Measurements from ENCODE around the gene HIVEP3.

HIVEP3 gene

DNA sequence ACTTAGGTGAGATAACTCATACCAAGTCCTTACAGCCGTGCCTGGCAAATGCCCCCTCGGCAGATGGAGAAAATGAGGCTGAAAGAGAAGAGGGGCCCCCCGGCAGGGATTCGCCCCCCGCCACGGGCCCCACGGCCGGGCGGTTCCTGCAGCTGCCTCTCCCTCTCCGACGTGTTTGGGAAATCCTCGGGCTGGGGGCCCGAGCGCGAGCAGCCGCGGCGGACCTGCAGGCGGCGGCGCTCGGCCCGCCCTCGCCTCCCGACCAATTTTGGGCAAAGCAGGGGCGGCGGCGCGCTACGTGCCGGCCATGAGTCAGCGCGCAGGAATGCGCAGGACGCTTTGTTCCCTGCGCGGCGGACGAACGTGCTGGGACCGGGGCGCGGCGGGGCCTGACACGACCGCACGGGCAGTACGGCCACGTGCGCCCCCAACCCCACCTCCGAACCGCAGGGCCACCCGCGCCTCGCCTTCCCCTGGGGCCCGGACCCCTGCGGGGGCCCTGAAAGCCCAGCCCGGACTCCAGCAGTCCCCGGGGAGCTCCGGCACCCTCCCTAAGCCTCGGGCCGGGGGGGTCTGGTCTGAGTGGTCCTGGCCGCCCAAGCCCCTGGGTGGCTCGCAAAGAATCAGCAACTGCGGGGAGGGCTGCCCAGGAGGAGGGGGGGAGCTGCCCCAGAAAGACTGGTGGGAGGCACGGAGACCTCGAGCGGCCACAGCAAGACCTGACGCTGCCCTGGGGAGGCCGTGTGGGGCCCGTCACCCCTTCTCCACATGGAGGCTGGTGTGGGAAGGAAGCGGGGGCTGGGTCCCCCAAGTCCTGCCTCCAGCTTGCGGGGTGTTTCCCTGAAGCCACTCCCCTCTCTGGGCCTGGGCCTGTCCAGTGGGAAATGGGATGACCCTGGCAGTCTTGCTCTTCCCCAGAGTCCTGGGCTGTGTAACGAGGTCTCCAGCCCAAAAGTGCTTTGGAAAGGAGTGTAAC lies 422.4 kb downstream of the HIVEP3 start:
- in situ Hi-C loops (cut with MboI; ENCODE audit: low sequenced_read_pairs): no loop called here

DNA sequence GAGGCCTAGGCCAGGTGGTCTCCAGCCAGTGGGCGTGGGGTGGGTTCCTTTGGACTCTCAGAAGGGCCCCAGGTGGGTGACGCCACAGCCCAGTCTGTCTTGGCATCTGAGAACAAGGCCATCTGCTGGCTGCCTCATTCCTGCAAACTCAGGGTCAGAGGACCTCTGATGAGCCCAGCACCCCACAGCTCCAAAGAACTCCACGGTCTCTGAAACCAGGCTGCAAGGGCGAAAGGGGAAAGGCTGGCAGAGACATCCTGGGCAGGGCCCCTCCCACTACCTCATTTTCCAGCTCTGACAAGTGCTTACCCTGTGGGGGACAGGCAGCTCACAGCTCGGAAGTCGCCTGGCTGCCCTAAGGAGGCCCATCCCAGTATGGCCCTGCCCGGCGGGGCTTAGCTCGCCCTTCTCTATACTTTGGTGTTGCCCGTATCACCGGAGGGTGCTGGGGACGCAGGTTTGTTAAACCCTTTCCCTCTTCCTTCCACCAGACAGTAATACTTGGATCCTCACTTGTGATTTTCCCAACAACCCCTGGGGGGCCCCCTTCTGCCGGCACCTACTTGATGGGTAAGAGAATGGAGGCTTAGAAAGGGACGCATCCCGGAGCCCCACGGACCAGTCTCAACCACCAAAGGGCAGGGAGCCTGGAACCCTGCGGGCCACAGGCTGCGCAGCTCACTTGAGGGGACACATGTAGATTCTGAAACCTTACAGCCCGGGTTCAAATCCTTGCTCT lies 423.3 kb downstream of the HIVEP3 start:
- in situ Hi-C loops (cut with MboI; ENCODE audit: low sequenced_read_pairs): no loop called here

DNA sequence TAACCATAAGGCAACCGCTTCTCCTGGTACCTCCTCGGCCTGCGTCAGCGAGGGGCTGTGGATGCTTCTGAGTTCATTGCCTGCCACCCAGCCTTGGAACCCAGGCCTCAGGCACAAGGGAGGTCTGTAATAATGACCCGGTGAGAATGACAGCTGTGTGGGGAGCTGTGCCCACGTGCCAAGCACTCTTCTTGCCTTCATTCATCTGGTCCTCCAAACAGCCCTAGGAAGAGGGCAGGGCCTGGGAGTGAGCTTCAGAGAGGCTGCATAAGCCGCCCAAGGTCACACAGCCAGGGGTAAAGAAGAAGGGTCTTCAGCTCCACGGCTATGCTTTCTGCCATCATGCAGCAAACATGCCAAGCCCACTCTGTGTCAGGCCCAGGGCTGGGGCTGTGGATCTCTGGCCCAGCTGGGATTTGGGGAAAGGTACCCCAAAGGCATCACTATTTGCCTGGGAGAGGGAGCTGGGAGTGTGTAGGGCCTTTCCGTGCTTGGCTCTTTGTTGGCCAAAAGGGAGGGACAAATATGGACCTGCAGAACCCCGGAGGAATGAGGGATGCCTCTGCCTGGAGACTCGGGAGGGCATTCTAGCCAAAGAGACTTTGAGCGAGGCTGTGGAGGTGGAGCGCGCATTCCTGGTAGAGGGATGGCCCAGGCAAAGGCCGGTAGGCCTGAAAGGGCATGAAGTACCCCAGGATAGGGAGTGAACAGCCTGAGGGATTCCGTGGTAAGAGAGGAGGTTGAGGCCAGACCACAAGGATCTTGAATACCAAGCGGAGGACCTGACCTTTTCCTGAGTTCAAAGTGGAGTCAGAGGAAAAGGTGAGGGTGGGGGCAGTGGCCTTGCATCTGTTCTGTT lies 424.1 kb downstream of the HIVEP3 start:
- in situ Hi-C loops (cut with MboI; ENCODE audit: low sequenced_read_pairs): no loop called here

DNA sequence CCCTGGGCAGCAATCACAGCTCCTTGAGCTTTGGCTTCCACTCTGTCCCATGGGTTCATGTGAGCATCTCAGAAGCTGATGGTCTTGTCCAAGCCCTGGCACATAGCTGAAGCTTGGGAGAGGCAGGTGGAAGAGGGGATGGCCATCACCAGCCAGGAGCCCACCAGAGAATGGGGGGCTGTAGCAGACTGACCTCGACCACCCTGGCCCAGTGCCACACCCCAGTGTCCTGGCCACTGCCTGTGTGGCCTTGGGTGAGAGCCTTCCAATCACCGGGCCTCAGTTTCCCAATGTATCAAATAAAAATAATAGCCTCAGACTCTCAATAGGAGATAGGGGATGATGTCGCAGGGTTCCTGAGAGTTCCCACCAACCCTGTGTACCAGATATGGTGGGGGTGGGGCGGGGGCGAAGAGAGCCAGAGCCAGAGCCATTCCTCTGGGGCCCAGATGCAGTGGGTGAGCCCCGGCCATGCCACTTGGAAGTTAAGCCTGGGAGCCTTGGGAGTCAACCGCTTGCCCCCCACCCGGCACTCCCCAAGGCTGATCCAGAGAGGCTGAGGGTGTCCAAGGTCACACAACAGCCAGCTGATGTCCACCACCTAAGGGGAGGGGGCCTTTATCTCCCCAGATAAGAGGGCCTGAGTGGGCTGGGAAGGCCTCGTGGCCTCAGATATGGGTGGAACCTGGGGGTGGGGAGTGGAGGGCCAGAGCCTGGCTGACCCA lies 424.9 kb downstream of the HIVEP3 start:
- in situ Hi-C loops (cut with MboI; ENCODE audit: low sequenced_read_pairs): no loop called here

DNA sequence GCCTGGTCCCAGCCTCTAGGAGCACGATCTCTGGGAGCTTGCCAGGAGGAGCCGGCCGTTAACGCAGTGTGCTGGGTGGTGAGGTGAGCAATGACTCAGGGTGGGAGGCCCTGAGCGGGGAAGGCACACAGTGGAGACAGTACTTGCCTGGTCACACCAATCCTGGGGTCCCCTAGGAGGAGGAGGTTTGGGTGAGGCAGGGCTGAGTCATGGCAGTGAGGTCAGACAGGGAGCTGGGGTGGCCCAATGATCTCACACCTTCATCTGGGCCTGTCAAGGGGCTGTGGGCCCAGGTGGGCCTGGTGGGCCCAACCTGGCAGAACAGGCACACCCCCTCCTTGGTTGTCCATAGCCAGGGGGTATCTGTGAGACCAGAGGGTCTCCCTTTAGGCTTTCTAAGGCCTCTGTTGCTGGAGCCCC lies 425.6 kb downstream of the HIVEP3 start:
- in situ Hi-C loops (cut with MboI; ENCODE audit: low sequenced_read_pairs): no loop called here

DNA sequence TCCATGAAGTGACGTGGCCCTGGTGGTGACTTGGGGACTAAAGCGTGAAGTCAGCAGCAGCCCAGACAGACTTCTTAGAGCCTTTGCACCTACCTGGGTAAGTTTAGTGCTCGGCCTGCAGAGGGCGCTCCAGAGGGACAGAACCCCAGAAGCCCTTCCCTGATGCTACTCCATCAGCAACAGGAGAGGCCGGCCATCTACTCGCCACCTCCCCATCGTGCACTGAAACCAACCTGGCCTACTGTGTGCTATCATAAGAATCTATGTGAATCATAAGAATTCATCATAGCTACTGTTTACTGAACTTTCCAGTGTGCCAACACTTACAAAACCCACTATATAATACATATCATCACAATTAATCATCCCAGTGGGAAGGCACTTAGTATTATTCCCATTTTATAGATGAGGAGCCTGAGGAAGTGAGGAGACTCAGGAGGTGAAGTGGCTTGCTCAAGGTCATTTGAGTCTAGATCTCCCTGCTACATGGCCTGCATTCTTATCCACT lies 426.3 kb downstream of the HIVEP3 start:
- in situ Hi-C loops (cut with MboI; ENCODE audit: low sequenced_read_pairs): no loop called here

DNA sequence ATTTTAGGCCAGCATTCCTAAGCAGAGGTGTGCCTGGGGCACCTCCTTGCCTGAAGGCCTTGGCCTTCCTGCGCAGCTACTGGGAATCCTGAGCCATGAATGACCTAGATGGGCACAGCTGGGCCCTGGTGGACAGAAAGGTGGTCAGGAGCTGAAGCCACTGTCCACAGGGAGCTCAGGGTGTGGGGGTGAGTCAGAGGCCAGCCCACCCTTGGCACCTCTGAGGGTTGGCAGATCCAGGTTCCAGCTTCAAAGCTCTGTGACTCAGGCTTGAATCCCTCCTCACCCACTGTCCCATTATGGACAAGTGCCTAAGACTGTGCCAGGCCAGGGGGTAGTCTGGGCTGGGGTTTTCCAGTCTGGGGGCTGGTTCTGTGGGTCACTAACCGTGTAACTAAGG lies 427.8 kb downstream of the HIVEP3 start:
- in situ Hi-C loops (cut with MboI; ENCODE audit: low sequenced_read_pairs): no loop called here

DNA sequence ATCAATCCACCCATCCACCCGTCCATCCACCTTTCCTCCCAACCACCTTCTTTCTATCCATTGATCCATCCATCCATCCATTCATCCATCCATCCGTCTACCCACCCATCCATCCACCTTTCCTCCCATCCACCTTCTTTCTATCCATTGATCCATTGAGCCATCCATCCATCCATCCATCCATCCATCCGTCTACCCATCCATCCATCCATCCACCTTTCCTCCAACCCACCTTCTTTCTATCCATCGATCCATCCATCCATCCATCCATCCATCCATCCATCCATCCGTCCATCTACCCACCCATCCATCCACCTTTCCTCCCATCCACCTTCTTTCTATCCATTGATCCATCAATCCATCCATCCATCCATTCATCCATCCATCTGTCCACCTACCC lies 429.2 kb downstream of the HIVEP3 start:
- in situ Hi-C loops (cut with MboI; ENCODE audit: low sequenced_read_pairs): no loop called here

DNA sequence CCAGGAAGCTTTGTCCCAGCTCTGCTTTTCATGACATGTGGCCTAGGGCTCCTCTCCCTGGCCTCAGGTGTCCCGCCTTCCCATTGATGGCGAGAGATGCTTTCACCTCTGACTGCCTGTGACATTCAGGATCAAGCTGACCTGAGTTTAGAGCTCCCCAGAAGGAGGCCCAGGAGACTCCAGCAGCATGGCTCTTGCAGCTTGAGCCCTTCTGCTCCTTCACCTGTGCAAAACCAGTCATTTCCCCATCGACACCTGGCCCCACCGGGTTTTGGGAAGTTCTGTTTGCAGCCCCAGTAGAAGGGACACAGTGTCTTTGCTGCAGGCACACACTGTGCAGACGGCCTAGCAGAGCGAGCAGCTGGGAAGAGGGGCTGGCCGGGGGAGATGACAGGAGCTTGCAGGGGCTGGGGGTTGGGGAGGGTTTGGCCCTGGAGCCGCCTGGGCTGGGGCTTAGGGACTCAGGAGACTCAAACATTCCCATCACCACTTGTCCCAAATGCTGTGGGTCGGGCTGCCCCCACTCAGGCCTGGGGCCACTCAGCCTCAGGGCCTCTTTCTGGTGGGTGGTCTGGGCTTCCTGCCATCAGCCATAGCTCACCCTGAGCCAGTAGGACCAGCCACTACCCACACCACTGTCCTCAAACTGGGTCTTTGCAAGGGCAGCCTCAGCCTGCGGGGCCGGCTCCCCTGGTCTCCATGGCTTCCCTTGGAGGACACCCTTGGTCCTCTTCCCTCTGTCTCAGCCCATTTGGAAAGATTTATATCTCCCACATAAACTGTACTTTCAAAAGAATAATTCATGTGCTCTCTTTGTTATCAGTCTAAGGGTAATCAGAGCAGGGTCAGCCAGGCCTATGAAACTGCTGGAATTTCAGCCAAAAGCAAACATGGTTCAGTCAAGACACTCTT lies 430.4 kb downstream of the HIVEP3 start:
- in situ Hi-C loops (cut with MboI; ENCODE audit: low sequenced_read_pairs): no loop called here

DNA sequence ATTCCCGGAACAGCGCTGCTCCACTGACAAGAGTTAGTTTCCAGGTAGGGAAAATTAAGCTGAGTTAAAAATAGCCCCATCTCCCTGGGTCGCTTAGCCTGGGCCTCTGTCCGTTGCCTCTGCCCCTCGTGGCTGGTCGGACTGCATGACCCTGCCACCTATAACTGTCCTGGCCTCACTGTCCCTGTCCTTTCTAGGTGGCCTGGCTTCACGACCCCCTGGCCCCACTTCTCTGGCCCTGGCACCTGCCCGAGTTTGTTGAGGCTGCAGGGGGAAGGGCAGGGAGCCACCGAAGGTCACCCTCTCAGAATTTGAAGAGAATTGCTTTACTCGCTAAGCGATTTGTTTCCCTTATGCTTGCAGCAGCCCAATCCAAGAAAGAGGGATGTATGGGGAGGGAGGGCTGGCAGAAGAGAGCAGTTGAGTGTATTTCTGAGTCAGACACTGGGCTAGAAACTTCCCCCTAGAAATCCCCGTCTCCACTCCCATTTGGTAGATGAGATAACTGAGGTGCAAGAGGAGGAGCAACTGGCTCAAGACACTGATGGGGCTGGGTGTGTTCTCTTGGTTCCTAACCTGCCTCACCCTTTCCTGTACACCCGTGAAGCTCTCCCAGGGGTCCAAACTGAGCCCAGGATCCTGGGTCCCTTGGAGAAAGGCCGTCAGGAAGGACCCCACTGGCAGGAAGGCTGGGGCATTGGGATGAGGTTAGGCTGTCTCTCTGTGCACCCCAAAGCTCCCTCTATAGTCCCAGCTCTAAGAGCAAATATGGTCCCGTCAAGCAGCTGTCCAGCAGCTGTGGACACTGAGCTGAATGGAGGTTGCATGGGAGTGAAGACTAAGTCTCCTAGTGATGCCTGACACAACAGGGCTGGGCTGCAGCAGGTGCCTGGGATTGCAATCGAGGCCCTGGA lies 431.3 kb downstream of the HIVEP3 start:
- in situ Hi-C loops (cut with MboI; ENCODE audit: low sequenced_read_pairs): no loop called here

DNA sequence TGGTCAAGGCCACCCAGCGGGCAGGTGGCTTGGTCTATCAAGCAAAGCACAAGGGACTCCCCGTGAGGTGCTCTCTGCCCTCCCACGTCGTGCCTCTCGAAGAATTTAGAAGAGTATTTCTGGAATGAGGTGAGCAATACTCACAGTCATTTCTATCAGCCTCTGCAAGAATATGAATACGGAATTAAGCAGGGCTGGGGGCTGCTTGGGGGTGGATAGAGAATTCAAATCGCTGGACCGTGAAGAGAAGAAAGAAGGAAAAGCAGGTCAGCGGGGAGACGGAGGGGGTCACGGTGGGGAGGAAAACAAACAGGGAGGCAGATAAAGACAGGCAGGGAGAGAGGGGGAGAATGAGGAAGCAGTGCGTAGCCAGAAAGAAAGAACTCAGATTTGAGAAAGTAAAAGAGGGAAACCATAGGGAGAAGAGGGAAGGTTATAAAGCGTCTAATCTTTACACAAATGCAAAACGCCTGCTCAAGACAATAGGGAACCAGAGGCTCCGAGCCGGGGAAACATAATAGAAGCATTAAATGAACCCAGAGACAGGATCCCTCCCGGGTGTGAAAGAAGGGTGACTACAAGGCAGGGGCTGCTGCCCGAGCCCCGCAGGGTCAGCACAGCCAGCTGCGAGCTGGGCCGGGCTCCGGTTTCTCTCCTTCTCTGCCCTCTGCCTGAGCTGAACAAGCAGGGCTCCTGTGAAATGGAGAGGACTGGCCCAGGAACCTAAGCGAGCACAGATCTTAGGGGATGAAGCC lies 432.2 kb downstream of the HIVEP3 start:
- in situ Hi-C loops (cut with MboI; ENCODE audit: low sequenced_read_pairs): no loop called here

DNA sequence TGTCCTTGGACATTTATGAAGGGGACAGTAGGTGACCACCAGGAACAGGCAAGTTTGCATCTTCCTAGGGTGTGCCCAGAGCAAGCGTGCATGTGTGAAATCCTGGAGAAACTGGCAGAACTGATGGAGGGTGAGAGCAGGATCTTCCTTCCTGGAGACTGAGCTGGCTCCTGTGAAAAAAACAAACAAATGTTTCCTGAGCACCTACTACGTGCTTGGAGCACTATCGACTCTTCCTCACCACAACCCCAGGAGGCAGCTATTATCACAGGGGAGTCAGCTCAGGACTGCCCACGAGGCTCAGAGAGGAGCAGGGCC lies 432.7 kb downstream of the HIVEP3 start:
- in situ Hi-C loops (cut with MboI; ENCODE audit: low sequenced_read_pairs): no loop called here

DNA sequence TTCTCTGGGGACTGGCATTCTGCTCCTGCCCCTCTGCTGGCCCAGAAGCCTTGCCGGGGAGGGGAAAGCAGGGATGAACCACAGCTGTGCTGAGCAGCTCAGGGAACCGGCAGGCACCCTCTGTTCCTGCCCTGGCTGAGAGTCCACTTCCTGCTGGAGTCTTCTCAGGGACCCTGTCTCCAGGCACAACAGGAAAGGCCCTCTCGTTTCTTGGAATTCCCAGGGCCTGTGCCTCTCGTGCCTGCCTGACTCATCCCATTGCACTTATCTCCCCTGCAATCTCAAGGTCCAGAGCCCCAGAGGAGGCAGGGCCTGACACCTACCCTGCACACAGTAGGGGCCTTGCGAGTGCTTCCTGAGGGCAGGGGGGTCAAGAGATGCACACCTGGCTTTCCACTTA lies 433.1 kb downstream of the HIVEP3 start:
- in situ Hi-C loops (cut with MboI; ENCODE audit: low sequenced_read_pairs): no loop called here

DNA sequence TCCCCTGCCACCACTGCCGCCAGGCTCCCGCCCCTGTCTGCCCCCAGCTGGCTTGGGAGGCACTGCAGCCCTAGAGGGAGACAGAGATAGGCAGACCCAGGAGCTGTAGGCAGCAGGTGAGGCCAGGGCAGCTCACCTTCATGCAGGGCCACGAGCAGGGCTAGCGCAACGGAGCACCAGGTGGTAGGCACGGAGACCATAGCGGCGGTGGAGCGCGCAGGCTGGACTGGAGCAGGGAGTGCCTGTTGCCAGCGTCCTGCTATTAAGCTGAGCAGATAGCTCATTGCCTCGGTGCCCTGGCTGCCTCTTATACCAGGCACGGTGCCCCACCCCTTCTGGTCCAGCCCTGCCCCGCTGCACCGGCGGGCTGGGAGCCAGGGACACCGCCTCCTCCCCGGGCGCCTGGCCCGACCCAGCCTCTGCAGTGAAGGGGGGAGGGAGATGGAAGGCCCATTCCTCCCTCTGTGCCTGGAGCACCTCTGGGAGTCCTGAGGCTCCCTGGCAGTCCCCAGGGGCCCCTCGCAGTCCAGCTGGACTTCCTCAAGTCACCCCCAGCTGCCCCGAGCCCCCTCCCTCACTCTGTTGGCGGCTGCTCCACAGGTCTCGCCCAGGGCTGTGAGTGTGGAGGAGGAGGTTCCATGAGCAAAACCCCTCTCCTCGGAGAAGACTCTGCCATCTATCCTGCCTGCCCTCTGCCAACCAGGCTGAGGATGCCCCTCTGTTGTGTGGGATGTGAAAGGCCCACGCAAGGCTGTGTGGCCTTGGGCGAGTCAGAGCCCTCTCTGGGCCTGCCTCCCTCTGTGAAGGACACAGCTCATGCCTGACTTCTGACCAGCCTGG lies 434.1 kb downstream of the HIVEP3 start, which contains the start of gene EDN2:
EDN2 (minus strand) TSS at position 282 of the 840 bp plus-strand sequence; CDS start at position 200, 82 bp downstream.
- in situ Hi-C loops (cut with MboI; ENCODE audit: low sequenced_read_pairs): no loop called here

DNA sequence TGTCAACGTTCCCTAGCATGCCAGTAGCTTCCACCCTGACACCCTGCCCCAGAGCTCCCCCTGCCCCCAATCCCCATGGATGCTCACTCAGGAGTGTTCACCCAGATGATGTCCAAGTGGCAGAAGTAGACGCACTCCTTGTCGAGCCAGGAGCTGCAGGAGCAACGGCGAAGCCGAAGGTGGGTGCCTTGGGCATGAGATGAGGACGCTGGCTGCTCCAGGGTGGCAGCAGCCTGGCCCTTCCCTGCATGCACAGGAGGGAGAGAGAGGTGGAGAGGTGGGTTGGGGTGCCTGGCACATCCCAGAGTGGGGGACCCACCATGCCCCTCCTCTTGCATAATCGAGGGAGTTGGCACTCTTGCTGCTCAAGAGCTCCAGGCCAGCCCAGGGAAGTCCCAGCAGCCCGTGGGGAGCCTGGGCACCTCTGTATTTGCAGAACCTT lies 434.7 kb downstream of the HIVEP3 start:
- in situ Hi-C loops (cut with MboI; ENCODE audit: low sequenced_read_pairs): no loop called here

DNA sequence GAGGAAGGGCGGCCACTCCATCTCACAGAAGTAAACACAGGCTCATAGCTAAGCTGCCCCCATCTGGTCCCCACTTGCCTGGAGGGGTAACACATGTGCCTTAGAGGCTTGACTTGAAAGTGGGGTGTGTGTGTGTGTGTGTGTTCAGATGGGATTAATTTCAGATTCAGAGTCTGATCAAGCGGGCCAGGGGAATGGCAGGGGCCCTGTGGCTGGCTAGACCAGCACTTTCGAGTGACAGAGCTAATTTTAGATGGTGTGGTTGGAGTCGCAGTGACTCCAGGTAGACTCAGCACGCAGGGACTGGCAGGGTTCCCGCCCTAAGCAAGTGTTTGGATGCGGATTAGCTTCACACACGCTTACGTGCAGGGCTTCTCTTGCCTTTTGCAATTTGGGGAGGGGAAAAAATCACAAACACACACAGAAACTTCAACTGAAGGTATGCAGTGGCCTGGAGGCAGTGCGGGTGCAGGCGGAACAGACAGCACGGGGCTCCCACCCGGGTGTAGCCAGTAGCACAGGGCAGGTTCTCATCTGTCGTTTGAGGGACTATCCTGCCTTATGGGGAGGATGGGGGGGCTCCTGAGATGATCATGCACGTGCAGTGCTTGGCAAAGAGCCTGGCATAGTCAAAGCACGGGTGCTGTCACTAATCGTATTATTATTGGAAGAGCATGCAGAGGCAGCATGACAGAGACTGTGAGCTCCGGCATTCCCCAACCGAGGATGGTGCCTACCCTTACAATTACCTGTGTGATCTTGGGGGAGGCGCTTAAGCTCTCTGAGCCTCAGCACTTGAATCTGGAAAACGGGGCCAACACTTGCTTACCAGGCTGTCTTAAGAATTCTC lies 435.5 kb downstream of the HIVEP3 start:
- in situ Hi-C loops (cut with MboI; ENCODE audit: low sequenced_read_pairs): no loop called here

All from HL-60/S4 treated with phorbol 12-myristate 13-acetate at 8.2 ng/mL for 4 days and 3 days (cell line).